HepG2 (cell line): ENCODE results near the gene ARF6. TPM values are rescaled to one million over a fixed set of nuclear protein-coding genes. Genes with fewer than 3 reads are reported as not detected.
A peak's percentile ranks its signal among the peaks of the same experiment; 100 is the strongest.

Experiments used
- ARNT2 ChIP-seq: sonication (generic); formaldehyde crosslinking; IDR thresholded peaks from 2 replicates; pipeline ENCODE4 v1.8.0; 2022; ENCODE audit warnings: mild to moderate bottlenecking, low read depth, missing genetic modification reagents, moderate library complexity
- CHD2 ChIP-seq: IDR thresholded peaks from 2 replicates; pipeline ENCODE4 v1.6.1; 2011; ENCODE audit warnings: low read depth, low read length, improper control_type of control experiment
- DDIT3 ChIP-seq: sonication (generic); formaldehyde crosslinking; IDR thresholded peaks from 2 replicates; pipeline ENCODE4 v1.4.0; 2020; ENCODE audit warnings: mild to moderate bottlenecking, missing genetic modification reagents
- GABPA ChIP-seq, 2 experiments: IDR thresholded peaks; 2 replicates each; pipeline ENCODE4 v1.6.1; 2011 to 2016; ENCODE audit warnings: low read depth in 2 of 2, low read length in 1 of 2, missing biosample characterization in 1 of 2, missing genetic modification characterization in 1 of 2
- GATAD1 ChIP-seq: IDR thresholded peaks from 2 replicates; pipeline ENCODE4 v1.6.1; 2016; ENCODE audit warnings: missing genetic modification reagents, missing compliant biosample characterization
- HHEX ChIP-seq: IDR thresholded peaks from 2 replicates; pipeline ENCODE4 v1.6.1; 2016; ENCODE audit warnings: control low read depth
- HNF4G ChIP-seq, 2 experiments: sonication (generic) in 1 of 2; formaldehyde crosslinking in 1 of 2; IDR thresholded peaks; 2 replicates each; pipeline versions ENCODE4 v1.4.0 to v1.6.1; 2011 to 2020; ENCODE audit warnings: borderline replicate concordance in 2 of 2, low read depth in 2 of 2, mild to moderate bottlenecking in 2 of 2, low read length in 1 of 2, missing genetic modification reagents in 1 of 2, moderate library complexity in 1 of 2
- JARID2 ChIP-seq: sonication (generic); formaldehyde crosslinking; IDR thresholded peaks from 2 replicates; pipeline ENCODE4 v1.8.1; 2023; ENCODE audit warnings: missing genetic modification reagents, inconsistent platforms; ENCODE audit not compliant: insufficient replicate concordance
- JUN ChIP-seq: sonication (generic); formaldehyde crosslinking; IDR thresholded peaks from 2 replicates; pipeline ENCODE4 v1.4.0; 2020; ENCODE audit warnings: mild to moderate bottlenecking, missing genetic modification reagents
- LRRFIP1 ChIP-seq: sonication (generic); formaldehyde crosslinking; conservative IDR thresholded peaks from 2 replicates; pipeline ENCODE4 v1.4.0; 2020; ENCODE audit warnings: missing genetic modification reagents
- MYC ChIP-seq: sonication (generic); formaldehyde crosslinking; IDR thresholded peaks from 2 replicates; pipeline ENCODE4 v1.9.0; 2021; ENCODE audit warnings: missing genetic modification reagents, borderline replicate concordance
- ONECUT2 ChIP-seq: sonication (generic); formaldehyde crosslinking; IDR thresholded peaks from 2 replicates; pipeline ENCODE4 v1.4.0; 2020; ENCODE audit warnings: missing genetic modification reagents
- PREB ChIP-seq: sonication (generic); formaldehyde crosslinking; IDR thresholded peaks from 2 replicates; pipeline ENCODE4 v1.4.0; 2020; ENCODE audit warnings: missing genetic modification reagents
- PRPF4 ChIP-seq: fragments of 200-400 bp; formaldehyde crosslinking; IDR thresholded peaks from 2 replicates; pipeline ENCODE4 v1.6.1; 2016; ENCODE audit warnings: low read length, low read depth; ENCODE audit not compliant: poor library complexity, severe bottlenecking
- ZNF253 ChIP-seq: sonication (generic); formaldehyde crosslinking; IDR thresholded peaks from 2 replicates; pipeline ENCODE4 v1.8.0; 2022; ENCODE audit warnings: mild to moderate bottlenecking, missing genetic modification reagents, borderline replicate concordance
- ZNF292 ChIP-seq: sonication (generic); formaldehyde crosslinking; IDR thresholded peaks from 2 replicates; pipeline ENCODE4 v1.8.1; 2022; ENCODE audit warnings: mild to moderate bottlenecking, low read depth, missing genetic modification reagents, borderline replicate concordance
- ZNF30 ChIP-seq: sonication (generic); formaldehyde crosslinking; IDR thresholded peaks from 2 replicates; pipeline ENCODE4 v1.5.0; 2020; ENCODE audit warnings: mild to moderate bottlenecking, missing genetic modification reagents
- ZNF34 ChIP-seq: sonication (generic); formaldehyde crosslinking; IDR thresholded peaks from 2 replicates; pipeline ENCODE4 v1.4.0; 2020; ENCODE audit warnings: mild to moderate bottlenecking, missing genetic modification reagents, borderline replicate concordance
- ZNF562 ChIP-seq: sonication (generic); formaldehyde crosslinking; IDR thresholded peaks from 2 replicates; pipeline ENCODE4 v1.8.0; 2022; ENCODE audit warnings: missing genetic modification reagents, borderline replicate concordance
- ZNF816 ChIP-seq: sonication (generic); formaldehyde crosslinking; IDR thresholded peaks from 2 replicates; pipeline ENCODE4 v1.8.0; 2022; ENCODE audit warnings: missing genetic modification reagents, mild to moderate bottlenecking, borderline replicate concordance
- ZNF891 ChIP-seq: sonication (generic); formaldehyde crosslinking; IDR thresholded peaks from 2 replicates; pipeline ENCODE4 v1.5.0; 2020; ENCODE audit warnings: mild to moderate bottlenecking, missing genetic modification reagents
- ZSCAN30 ChIP-seq: sonication (generic); formaldehyde crosslinking; IDR thresholded peaks from 2 replicates; pipeline ENCODE4 v1.5.0; 2020; ENCODE audit warnings: mild to moderate bottlenecking, missing genetic modification reagents
- ZSCAN9 ChIP-seq: IDR thresholded peaks from 2 replicates; pipeline ENCODE4 v1.6.1; 2016; ENCODE audit warnings: borderline replicate concordance
- polyA plus RNA-seq, 8 experiments: library from polyadenylated mRNA; depleted of rRNA in 3 of 8; stranded (reverse) in 7 of 8; unstranded in 1 of 8; fragments of >200 nt; fragmentation: Illumina TruSeq in 4 of 8; extraction: Trizol in 4 of 8; gene quantifications; 2 replicates each; pipeline versions ENCODE4 v1.2.1 to v1.2.3, GENCODE V29; 2011 to 2016; ENCODE audit warnings: low read depth in 4 of 8, missing spikeins in 1 of 8, mixed read lengths in 1 of 8; ENCODE audit not compliant: insufficient read depth in 1 of 8
- total RNA-seq, 5 experiments: library from RNA; depleted of rRNA; stranded (reverse); fragments of >200 nt; fragmentation: Illumina TruSeq; extraction: Trizol; gene quantifications; 2 replicates each; pipeline ENCODE4 v1.2.3, GENCODE V29; 2016; ENCODE audit warnings: low read depth in 1 of 5
- TF ChIP-seq, protein P1 (sequence below): sonication (generic); formaldehyde crosslinking; IDR thresholded peaks from 2 replicates; pipeline ENCODE4 v1.5.1; 2020; ENCODE audit warnings: mild to moderate bottlenecking, missing genetic modification reagents

The ARF6 gene
- total and polyA plus RNA-seq, 2 of the 13 experiments (the other 11 are each of a cell fraction or from before 2014, with no cell fraction given): 12.7 to 31.9 TPM

GRCh38 chr14:49862089-49862673 lies 30.7 kb upstream of the ARF6 start (continued):
- TF ChIP-seq PRPF4 (peak; percentile 99), ZNF562 (CRISPR knock-in tag) (no peak), ZSCAN30 (CRISPR knock-in tag) (0 out of 2 replicates have a peak, but pooled peaks have one; percentile 55), ONECUT2 (no peak), ZNF30 (CRISPR knock-in tag) (no peak), JARID2 (no peak), ZSCAN9 (CRISPR knock-in tag) (no peak), LRRFIP1 (CRISPR knock-in tag) (no peak), HNF4G (IDR thresholded peaks at IDR 0.05; ENCODE audit: borderline replicate concordance, low read depth, low read length) (no peak), HNF4G (CRISPR knock-in tag; IDR thresholded peaks at IDR 0.05; ENCODE audit: borderline replicate concordance, low read depth) (no peak), ZNF816 (CRISPR knock-in tag) (no peak), MYC (CRISPR knock-in tag) (no peak), GATAD1 (CRISPR knock-in tag) (no peak), ZNF253 (CRISPR knock-in tag) (no peak), ZNF34 (CRISPR knock-in tag) (no peak), JUN (no peak), CHD2 (no peak), DDIT3 (CRISPR knock-in tag) (no peak), ZNF292 (CRISPR knock-in tag) (no peak; the same call in 1 of the 2 replicates), PREB (CRISPR knock-in tag) (no peak), ARNT2 (CRISPR knock-in tag) (no peak), ZNF891 (CRISPR knock-in tag) (no peak), HHEX (CRISPR knock-in tag) (no peak), GABPA (IDR thresholded peaks at IDR 0.05; ENCODE audit: low read depth, low read length) (no peak), GABPA (CRISPR knock-in tag; IDR thresholded peaks at IDR 0.05; ENCODE audit: low read depth) (no peak; the same call in 1 of the 2 replicates)
- TF ChIP-seq, protein P1, sequence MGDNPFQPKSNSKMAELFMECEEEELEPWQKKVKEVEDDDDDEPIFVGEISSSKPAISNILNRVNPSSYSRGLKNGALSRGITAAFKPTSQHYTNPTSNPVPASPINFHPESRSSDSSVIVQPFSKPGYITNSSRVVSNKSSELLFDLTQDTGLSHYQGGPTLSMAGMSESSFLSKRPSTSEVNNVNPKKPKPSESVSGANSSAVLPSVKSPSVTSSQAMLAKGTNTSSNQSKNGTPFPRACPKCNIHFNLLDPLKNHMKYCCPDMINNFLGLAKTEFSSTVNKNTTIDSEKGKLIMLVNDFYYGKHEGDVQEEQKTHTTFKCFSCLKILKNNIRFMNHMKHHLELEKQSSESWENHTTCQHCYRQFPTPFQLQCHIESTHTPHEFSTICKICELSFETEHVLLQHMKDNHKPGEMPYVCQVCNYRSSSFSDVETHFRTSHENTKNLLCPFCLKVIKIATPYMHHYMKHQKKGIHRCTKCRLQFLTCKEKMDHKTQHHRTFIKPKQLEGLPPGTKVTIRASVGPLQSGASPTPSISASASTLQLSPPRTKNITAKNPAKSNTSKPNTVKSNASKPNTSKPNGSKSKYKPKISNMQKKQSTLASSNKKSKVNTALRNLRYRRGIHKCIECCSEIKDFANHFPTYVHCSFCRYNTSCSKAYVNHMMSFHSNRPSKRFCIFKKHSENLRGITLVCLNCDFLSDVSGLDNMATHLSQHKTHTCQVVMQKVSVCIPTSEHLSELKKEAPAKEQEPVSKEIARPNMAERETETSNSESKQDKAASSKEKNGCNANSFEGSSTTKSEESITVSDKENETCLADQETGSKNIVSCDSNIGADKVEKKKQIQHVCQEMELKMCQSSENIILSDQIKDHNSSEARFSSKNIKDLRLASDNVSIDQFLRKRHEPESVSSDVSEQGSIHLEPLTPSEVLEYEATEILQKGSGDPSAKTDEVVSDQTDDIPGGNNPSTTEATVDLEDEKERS (CRISPR knock-in tag): no peak; the same call in 1 of the 2 replicates
